Testis (tissue), 2 donors: Measurements from ENCODE around the gene OCLN.

Experiments used
- POLR2A ChIP-seq: fragments of 450-650 bp; IDR thresholded peaks from one replicate; pipeline ENCODE4 v1.6.1; 2017; ENCODE audit warnings: antibody characterized with exemption, mild to moderate bottlenecking, moderate library complexity
- TF ChIP-seq, protein P1 (sequence below), 3 experiments: fragments of 450-650 bp in 2 of 3; fragments of 200-600 bp in 1 of 3; sonication (generic) in 1 of 3; IDR thresholded peaks; one replicate each; pipeline ENCODE4 v1.5.1; 2016 to 2019; ENCODE audit warnings: antibody characterized with exemption in 3 of 3, mild to moderate bottlenecking in 2 of 3, moderate library complexity in 1 of 3

DNA sequence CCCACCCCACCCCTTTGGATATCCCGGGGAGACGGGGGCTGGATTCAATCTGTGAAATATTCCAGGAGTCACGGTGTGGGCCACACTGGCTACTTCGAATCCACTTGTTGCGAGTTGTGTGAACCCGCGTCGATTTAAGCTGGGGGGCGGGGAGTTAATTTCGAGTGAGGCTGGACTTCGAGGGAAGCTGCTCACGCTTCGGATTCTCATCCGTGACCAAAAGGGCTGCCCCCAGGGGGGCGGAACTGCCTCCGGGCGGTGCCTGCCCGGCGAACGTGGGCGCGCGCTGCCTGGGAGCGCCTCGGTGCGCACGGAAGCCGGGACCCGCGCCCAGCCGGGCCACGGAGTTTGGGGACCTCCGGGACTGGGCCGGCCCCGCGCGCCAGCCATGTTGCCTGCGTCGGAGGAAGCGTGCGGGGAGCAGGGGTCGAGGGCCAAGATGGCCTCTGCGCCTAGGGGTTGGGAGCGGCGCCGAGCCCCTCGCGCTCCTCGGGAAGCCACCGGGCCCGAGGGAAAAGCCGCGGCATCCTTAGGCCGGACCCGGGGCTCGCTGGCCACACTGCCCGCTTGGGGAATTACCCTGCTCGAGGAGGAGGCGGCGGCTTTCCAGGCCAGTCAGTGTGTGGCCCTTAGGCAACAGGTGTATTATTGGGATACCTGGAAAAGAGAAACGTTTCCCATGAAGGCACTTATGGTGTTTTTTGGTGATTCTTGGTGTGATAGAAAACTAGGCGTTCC, 975 bp downstream of the OCLN start:
- TF ChIP-seq POLR2A: no peak
- TF ChIP-seq, protein P1, sequence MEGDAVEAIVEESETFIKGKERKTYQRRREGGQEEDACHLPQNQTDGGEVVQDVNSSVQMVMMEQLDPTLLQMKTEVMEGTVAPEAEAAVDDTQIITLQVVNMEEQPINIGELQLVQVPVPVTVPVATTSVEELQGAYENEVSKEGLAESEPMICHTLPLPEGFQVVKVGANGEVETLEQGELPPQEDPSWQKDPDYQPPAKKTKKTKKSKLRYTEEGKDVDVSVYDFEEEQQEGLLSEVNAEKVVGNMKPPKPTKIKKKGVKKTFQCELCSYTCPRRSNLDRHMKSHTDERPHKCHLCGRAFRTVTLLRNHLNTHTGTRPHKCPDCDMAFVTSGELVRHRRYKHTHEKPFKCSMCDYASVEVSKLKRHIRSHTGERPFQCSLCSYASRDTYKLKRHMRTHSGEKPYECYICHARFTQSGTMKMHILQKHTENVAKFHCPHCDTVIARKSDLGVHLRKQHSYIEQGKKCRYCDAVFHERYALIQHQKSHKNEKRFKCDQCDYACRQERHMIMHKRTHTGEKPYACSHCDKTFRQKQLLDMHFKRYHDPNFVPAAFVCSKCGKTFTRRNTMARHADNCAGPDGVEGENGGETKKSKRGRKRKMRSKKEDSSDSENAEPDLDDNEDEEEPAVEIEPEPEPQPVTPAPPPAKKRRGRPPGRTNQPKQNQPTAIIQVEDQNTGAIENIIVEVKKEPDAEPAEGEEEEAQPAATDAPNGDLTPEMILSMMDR (IDR thresholded peaks at IDR 0.05): no peak
